Left cardiac atrium (tissue), 4 donors: Measurements from ENCODE around the gene CDK14. TPM values are rescaled to one million over a fixed set of nuclear protein-coding genes. Genes with fewer than 3 reads are reported as not detected.
"Not testable (repeated sequence)": the region's sequence is repeated elsewhere in the genome, so short reads cannot be mapped to it uniquely, and the experiment has no call there.

Experiments
- ATAC-seq, 2 donors: fragments of 200-7000 bp; cut with Tn5 transposase; one replicate each; pipeline ENCODE4 v1.9.1; 2020; ENCODE audit warnings: mild to moderate bottlenecking in 2 of 2, moderate library complexity in 2 of 2
- DNase-seq: peaks from one replicate; pipeline ENCODE4 v3.0.0-alpha.2; 2020
- intact Hi-C, 2 donors: fragments of 100-400 bp; cut with DNase I; formaldehyde crosslinking; loops; one replicate each; pipeline versions ENCODE4 v1.14.1 to v1.15.1; 2022 to 2023
- total RNA-seq, 2 donors: library from RNA; stranded (reverse); fragmentation: NEBNext Ultra II Directional; extraction: Animal tissue kit (Norgen Biotek cat#: 25700); gene quantifications; one replicate each; pipeline ENCODE4 v1.2.1, GENCODE V29; 2021
- donor health status: DM: no; HTN: yes; CAD: no.
- donor health status: DM: no; HTN: yes; CAD: no; lungs with severe emphysema.
- donor health status: DM: yes; HTN: yes; CAD: no.
- donor health status: Dilated cardiomyopathy.

The CDK14 gene
- total RNA-seq, 2 donors from 2014 or later = 35.9 to 53.5 TPM

DNA sequence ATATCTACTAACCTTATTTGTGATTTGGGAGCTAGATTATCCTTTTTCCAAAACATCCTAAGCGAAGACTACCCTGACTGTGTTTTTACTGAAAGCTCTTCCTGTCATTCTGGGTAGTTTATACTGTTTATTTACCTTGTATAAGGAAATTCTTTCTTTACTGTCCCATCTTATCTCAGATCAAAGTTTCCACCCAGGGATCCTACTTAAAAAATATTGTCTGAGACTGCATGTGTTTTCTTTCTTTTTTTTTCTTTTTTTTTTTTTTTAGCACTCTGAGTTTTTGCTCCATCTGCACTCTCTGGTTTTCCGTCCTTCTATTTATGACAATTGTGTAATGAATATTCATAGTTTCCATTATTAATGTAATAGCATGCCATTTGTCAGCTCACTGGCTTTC is 26.5 kb downstream of the CDK14 start:
- no peak for DNase-seq
- ATAC-seq = no peak
- intact Hi-C loops = loop anchor here in 1 of 2 donors (10.0 kb wide), 1 partner anchor 68 kb away; no protein-coding TSS in a partner anchor

DNA sequence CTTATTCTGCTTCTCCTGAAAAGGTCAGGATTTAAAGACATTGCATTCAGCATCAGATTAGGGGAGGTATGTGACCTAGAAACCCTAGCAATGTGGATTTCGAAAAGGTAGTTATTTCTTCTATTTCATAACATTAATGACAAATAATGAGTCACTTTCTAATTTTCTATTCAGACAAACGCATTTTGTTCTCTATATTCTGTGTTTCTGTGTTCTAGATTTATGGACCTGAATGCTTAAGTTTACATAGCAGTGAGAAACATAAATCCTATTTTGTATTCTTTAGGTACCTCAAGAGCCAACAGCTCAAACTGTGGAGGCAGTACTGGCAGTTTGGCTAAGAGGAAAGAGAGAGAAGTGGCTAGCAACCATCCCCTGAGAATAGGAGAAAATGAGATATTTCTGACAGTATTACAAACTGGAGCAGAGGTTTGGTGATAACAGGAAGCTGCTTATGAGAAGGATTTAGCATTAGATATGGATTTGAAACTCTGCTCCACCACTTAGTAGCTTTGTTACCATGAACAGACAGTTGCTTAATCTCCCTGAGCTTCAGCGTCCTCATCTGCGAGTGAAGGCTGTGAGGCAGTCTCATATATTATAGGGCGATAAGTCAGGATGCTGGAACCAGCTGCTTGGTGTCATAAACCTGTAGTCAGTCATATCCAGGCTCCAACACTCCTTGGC is 28.2 kb downstream of the CDK14 start:
- DNase-seq (no peak), ATAC-seq (peak; percentile 27 to 42)
- intact Hi-C loops = loop anchor here in 1 of 2 donors (10.0 kb wide), 1 partner anchor 70 kb away; no protein-coding TSS in a partner anchor

DNA sequence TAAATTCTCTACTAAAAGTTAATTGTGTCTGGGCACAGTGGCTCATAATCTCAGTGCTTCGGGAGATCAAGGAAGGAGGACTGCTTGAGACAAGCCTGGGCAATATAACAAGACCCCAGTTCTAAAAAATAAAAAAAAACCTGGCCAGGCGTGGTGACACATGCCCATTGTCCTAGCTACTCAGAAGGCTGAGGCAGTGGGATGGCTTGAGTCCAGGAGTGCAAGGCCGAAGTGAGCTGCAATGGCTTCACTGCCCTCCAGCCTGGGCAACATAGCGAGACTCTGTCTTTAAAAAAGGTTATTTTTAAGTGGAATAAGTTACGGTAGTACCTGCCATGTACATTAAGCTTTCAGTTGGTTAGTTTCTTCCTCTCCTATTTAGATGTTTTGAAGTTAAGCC is 28.9 kb downstream of the CDK14 start:
- DNase-seq (no peak), ATAC-seq (peak in 1 of 2 donors; percentile 34)
- intact Hi-C loops = loop anchor here in 1 of 2 donors (10.0 kb wide), 1 partner anchor 70 kb away; no protein-coding TSS in a partner anchor

DNA sequence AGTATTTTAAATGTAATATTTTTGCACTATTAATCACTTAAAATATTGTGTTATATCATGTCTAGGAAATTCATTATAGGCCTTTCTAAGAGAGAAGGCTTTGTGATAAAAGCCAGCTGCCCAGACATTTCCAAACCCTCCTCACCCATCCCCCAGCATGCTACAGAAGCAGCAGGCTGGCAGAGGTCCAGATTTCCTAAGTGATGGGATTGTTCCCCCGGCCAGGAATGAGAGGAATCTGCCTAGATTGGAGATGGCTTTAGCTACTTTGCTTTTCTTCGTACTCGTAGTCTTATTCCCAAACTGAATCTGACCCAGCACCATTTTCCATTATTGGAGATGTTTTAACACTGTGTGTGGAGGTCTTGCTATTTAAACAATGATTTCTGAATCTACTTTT is 29.4 kb downstream of the CDK14 start:
- intact Hi-C loops = loop anchor here in 1 of 2 donors (10.0 kb wide), 1 partner anchor 71 kb away; no protein-coding TSS in a partner anchor
- peak; percentile 51 for DNase-seq
- peak; percentile 59 to 63 for ATAC-seq

DNA sequence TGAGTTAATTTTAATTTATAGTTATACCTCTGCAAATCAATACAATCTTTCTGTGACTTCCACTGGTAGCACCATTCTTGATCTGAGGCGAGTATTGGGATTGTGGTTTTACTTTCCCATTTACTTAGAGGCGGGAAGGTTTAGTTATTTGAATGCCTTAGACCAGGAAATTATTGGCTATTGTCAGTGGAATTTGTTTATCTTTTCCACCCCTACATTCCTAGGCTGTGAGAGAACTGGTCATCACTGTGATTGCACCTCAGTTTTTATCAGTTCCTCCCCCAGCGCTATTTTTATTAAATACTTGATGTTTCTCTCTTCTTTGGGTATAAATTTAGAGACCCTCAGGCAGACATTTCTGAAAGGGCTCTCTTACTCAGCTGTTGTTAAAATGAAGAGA is 29.9 kb downstream of the CDK14 start:
- intact Hi-C loops = loop anchor here in 1 of 2 donors (10.0 kb wide), 1 partner anchor 71 kb away; no protein-coding TSS in a partner anchor
- DNase-seq (no peak), ATAC-seq (peak; percentile 50 to 69)

DNA sequence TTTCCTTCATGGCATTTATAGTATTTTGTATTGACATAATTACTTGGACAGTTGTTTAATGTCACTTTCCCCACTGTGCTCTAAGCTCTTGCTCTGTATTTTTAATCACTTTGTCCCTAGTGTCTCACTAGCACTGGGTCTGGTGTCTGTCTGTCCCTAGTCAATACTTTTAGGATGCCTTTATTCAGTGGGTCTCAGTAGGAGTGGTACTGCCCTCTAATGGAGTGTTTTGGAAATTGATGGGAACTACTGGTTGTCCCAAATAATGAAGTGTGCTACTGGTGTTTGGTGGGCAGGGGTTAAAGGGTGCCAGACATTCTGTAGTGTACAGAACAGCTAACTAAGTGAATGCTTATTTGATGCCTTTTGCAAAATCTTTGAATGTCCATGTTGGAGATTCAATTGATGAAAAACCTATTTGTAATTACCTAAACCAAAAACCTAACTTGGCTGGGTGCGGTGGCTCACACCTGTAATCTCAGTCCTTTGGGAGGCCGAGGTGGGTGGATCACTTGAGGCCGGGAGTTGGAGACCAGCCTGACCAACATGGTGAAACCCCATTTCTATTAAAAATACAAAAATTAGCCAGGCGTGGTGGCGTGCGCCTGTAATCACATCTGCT is 33.3 kb downstream of the CDK14 start:
- DNase-seq = no peak
- peak; percentile 42 to 55 for ATAC-seq
- intact Hi-C loops = loop anchor here (2.0 to 10.0 kb wide), 2 partner anchors 75 to 77 kb away; no protein-coding TSS in a partner anchor

DNA sequence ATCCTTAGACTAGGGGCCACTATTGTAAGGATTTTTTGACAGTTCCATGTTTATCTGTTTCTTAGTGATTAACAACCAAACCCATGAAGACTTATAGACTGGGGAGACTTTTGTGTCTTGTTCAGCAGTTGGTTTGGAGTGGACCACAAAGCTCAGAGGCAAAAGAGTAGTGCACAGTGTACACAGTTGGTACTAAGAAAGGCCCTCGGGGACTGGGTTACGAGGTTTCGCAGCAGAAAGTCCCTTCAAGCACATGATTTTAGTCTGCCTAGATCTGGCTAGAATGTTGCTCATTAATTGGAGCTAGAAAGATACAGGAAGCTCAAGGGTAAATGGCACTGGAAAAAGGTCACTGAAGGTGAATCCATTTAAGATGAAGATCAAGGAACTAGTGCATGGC is 35.4 kb downstream of the CDK14 start:
- no peak for DNase-seq
- intact Hi-C loops = no loop called here
- peak in 1 of 2 donors; percentile 23 for ATAC-seq

DNA sequence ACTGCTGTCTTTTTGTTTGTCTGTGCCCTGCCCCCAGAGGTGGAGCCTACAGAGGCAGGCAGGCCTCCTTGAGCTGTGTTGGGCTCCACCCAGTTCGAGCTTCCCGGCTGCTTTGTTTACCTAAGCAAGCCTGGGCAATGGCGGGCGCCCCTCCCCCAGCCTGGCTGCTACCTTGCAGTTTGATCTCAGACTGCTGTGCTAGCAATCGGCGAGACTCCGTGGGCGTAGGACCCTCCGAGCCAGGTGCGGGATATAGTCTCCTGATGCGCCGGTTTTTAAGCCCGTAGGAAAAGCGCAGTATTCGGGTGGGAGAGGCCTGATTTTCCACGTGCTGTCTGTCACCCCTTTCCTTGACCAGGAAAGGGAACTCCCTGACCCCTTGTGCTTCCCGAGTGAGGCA is 43.6 kb downstream of the CDK14 start:
- ATAC-seq, intact Hi-C loops, DNase-seq: not testable (repeated sequence)

DNA sequence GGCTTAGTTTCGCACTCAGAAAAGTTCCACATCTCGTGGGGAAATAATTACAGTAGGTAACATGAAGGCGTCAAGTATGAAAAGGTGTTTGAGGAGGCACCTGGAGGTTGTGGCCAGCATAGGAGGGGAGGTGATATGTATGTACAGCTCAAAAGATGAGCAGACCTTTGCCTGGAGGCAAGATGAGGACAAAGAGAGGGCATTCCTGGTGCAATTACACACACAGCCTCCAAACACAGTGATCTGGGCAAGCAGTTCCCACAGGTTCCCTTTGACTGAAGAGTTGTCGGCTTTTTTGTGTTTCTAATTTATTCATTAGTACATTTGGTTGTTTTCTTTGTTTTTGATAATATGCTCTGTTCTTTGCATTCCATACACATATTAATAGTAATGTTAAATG is 46.9 kb downstream of the CDK14 start:
- intact Hi-C loops = no loop called here
- DNase-seq = no peak
- no peak for ATAC-seq

DNA sequence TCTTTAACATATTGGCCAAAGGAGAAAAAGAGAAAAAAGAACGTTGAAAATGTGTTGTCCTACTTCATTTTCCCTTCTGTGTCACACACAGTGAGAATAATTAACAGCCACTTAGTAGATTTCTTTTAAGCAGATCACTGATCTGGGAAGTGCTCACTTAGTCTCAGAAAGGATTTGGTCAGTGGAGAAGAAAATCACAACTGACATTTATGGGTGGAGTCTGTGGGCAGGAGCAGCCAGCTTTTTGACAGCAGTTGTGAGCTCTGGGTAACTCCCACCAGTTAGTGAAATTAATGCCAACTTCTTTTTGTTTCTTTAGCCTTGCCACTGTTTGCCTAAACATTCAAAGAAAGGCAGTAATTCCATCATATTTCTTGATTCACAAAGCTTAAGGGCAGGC is 49.7 kb downstream of the CDK14 start:
- peak in 1 of 2 donors; percentile 71 for ATAC-seq
- no peak for DNase-seq
- intact Hi-C loops = no loop called here

DNA sequence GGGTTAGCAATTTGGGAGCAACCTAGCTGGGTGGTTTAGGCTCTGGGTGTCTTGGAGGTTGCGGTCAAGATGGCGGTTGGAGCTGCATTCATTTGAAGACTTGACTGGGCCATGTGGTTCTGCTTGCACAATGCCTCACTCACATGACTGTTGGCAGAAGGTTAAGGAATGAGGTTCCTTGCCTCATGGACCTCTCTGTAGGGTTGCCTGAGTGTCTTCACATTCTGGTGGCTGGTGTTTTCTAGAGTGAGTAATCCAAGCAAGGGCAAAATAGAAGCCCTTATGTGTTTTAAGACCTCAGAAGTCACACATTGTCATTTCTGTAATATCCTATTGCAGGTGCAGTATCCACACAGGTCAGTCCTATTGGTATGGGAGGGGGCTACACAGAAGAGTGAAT is 52.0 kb downstream of the CDK14 start:
- DNase-seq (no peak), ATAC-seq (no peak)
- intact Hi-C loops = no loop called here

DNA sequence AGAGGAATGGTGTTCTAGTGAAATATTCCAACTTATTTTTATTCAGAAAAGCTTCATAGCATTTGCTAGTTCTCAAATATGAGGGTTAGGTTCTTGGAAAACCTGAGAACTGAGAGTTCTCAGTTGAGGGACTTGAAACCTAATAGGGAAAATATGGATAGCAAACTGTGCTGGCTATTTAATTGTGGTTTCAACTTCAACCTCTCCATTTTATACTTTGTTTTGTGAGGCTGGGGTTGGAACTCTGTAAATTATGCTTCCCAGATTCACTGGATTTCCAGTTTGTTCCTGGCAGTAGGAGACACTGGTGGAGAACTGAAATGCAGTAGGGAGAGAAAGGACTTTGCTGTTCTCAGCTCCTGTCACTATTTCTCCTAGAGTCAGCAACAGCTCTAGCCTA is 52.7 kb downstream of the CDK14 start:
- DNase-seq = no peak
- intact Hi-C loops = no loop called here
- no peak for ATAC-seq

DNA sequence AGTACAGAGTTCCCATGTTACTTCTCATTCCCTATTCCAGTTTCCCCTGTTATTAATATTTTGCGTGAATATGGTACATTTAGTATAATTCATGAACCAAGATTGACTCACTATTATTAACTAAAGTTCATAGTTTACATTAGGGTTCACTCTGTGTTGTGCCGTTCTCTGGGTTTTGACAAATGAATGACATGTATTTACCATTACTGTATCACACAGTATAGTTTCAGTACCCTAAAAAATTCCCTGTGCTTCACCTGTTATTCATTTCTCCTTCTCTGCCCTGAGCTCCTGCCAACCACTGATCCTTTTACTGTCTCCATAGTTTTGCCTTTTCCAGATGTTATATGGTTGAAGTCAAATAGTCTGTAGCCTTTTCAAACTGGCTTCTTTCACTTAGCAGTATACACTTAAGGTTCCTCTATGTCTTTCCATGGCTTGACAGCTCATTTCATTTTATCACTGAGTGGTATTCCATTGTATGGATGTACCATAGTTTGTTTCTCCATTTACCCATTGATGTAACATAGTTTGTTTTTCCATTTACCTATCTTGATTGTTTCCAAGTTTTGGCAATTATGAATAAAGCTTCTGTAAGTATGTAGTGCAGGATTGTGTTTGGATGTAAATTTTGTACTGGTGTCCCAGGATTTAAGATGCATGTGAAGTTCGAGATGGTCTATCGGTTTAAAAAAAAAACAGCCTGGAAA is 58.8 kb downstream of the CDK14 start:
- no peak for DNase-seq
- intact Hi-C loops = no loop called here
- no peak for ATAC-seq

DNA sequence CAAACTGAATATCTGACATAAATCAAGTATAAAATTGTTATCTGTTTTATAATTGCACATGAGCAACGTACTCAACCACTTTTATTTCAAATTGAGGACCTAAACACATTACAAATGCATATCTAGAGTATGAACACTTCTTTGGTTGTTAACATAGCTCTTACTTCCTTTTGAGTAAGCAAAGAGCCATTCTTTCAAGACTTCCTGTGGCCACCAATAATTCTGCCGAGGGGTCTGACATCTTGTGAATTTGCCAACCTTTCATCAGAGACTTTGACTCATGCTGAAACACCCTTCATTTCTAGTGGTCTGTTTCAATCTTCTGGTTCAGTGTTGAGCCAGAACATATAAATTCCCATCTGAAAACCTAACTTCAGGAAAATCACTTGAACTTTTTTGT is 59.4 kb downstream of the CDK14 start:
- intact Hi-C loops = no loop called here
- DNase-seq (no peak), ATAC-seq (no peak)

DNA sequence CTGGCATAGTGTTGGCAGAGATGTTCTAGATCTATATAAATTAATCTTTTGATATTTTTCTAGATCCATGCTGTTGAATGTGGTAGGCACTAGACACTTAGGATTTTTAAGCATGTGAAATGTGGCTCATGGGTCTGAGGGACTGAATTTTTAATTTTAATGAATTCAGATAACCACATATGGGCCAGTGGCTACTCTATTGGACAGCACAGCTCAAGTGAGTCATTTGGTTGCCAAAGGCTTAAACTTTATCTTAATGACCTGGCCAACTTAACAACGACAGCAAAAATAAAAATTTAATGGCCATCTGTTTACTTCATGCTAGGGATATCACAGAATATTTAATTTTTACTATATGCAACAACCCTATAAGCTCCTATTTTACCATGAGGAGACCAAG is 61.4 kb downstream of the CDK14 start:
- intact Hi-C loops = no loop called here
- no peak for DNase-seq
- ATAC-seq = no peak

DNA sequence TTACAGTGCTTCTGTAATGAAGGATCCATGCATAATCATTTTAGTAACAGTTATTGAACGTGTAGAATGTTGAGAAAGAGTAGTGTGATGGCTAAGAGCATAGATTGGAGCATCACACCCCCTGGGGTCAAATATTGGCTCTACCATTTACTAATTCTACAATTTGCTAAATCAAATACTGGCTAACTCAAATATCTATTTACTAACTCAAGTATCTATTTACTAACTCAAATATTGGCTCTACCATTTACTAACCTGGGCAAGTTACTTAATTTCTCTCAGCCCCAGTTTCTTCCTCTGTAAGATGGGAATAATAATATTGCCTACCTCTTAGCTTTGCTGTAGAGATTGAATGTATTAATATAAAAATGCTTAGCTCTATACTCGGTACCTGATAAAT is 64.0 kb downstream of the CDK14 start:
- intact Hi-C loops = loop anchor here in 1 of 2 donors (5.0 kb wide), 1 partner anchor 63 kb away; the partner anchor contains the start of gene CDK14

DNA sequence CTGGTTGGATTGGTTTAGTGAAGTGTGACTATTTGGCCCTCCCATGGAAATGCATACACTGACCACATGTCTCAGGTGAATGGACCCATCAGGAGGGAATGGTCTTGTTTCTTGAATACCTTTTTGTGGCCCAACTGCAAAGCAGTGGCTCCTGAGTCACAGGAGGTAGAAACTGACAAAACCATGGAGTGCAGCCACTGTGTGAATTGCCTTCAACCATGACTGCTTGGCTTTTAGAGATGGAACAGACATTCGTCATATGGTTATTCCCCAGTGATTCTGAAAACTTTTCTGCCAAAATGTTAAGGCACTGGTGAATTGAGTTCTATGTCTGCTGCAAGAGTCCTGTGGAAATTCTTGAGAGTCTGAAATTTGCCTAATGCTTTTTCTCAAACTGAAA is 64.7 kb downstream of the CDK14 start:
- DNase-seq (no peak), ATAC-seq (peak; percentile 45 to 57)
- intact Hi-C loops = loop anchor here in 1 of 2 donors (5.0 kb wide), 1 partner anchor 64 kb away; the partner anchor contains the start of gene CDK14

More for the DNA sequence above, 64.0 kb downstream of the CDK14 start:
- no peak for ATAC-seq
- no peak for DNase-seq

DNA sequence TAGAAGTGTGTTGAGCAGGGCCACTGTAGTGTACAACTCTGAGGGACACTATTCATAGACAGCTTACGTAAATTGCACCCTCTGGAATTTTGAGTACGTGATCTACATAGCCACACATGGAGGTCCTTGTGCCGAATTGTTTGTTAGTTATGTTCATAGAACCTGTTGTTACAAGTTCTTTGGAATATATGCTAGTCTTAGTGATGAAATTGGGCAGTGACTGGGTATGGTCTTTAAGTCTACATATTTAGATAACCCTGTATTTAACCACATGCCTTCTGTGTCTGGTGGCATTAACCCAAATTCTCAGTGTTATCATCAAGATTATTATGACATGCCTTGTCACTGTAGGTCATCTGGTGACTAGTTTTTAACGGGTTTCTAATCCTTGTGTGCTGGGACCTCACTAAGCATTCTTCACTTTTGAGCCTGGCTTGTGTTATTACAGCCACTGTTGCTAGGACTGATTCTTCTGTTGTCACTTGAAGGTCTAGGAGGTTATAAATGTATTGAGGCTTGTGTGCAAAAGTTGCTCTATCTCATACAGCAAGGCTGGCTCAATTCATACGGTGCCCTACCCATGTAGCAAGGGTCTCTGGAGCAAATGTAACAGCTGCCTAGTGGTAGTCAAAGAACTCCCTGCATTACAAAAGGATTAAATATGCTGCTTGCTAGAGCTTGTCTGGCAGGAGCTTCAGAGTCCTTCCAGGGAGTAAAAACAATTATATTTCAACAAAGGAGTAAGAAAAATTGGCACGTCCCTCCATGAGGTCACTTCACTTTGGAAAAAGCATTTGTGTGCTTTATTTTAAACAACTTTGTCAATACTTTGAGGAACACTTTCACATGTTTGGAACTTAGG is 65.4 kb downstream of the CDK14 start:
- peak; percentile 80 to 88 for ATAC-seq
- intact Hi-C loops = loop anchor here in 1 of 2 donors (5.0 kb wide), 1 partner anchor 64 kb away; the partner anchor contains the start of gene CDK14

DNA sequence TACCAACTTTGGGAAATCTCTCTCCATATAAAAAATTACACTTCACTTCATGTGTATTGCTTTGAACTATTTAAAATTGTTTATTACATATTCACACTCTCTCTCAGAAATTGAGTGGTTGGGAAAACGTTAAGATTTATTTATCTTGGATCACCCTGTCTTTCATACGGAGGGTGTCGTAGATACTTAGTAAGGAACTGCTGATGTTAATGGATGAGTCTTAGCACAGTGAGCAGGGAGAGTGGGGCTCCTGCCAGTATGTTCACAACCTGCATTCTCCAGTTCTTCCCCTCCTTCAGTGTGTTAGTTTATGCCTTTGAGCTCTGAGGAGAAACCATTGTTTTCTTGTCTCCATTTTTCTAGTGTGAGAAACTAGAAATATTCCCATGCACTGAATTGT is 67.1 kb downstream of the CDK14 start:
- ATAC-seq = peak in 1 of 2 donors; percentile 60
- no peak for DNase-seq
- intact Hi-C loops = loop anchor here in 1 of 2 donors (5.0 kb wide), 1 partner anchor 66 kb away; the partner anchor contains the start of gene CDK14

More for the DNA sequence above, 65.4 kb downstream of the CDK14 start:
- no peak for DNase-seq
